ENCODE measurements around the gene VPS37C. TPM values are rescaled to one million over a fixed set of nuclear protein-coding genes. Genes with fewer than 3 reads are reported as not detected.

Gene VPS37C
- total and polyA plus RNA-seq, 2 donors from 2014 or later: 13.9 to 31.8 TPM

DNA sequence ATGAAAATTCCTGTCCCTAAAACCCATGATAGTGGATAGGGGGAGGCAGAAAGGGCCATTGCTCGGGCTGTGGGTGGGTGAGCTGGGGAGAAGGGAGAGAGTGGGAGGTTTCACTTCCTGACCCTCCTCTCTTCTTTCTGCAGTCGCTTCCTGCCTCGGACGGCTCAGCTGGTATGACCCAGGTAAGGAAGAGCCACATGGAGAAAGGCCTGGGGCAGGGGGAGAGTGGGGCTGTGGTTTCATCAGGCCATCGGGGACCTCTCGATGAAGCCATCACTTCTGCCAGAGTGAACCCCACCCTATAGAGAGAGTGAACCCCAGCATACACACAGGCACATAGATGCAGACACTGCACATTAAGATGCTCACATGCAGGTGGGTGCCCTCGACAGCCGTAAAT lies 46.3 kb downstream of the VPS37C start:
- no peaks in the 10 kb centered on the region for H3K4me1 ChIP-seq (ENCODE audit: control insufficient read depth in 2 of 3, insufficient read depth in 2 of 3, low read depth in 1 of 3, low read length in 3 of 3)
- no peaks in the 10 kb centered on the region for H3K27me3 ChIP-seq (ENCODE audit: control insufficient read depth, insufficient read depth, low read length)
- H3K9me3 ChIP-seq (ENCODE audit: control insufficient read depth in 2 of 3, insufficient read depth in 1 of 3, low read length in 3 of 3): no peaks in the 10 kb centered on the region
- DNase-seq (no peak), FAIRE-seq (no peak)
- no peak overlapping the region for H3K9ac ChIP-seq (ENCODE audit: low read length in 3 of 3)
- TF ChIP-seq, protein P1, sequence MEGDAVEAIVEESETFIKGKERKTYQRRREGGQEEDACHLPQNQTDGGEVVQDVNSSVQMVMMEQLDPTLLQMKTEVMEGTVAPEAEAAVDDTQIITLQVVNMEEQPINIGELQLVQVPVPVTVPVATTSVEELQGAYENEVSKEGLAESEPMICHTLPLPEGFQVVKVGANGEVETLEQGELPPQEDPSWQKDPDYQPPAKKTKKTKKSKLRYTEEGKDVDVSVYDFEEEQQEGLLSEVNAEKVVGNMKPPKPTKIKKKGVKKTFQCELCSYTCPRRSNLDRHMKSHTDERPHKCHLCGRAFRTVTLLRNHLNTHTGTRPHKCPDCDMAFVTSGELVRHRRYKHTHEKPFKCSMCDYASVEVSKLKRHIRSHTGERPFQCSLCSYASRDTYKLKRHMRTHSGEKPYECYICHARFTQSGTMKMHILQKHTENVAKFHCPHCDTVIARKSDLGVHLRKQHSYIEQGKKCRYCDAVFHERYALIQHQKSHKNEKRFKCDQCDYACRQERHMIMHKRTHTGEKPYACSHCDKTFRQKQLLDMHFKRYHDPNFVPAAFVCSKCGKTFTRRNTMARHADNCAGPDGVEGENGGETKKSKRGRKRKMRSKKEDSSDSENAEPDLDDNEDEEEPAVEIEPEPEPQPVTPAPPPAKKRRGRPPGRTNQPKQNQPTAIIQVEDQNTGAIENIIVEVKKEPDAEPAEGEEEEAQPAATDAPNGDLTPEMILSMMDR (IDR thresholded peaks at IDR 0.05; ENCODE audit: borderline replicate concordance, extremely low read depth, insufficient read depth): no peak
- no peak overlapping the region for H3K4me3 ChIP-seq (ENCODE audit: low read length in 3 of 3)
- H3K36me3 ChIP-seq (ENCODE audit: control insufficient read depth in 2 of 3, insufficient read depth in 3 of 3, low read length in 3 of 3): no peaks in the 10 kb centered on the region
- no peak overlapping the region for H3K27ac ChIP-seq (ENCODE audit: low read depth in 2 of 2, low read length in 2 of 2)
- intact Hi-C loops (cut with DNase I): no loop called here

DNA sequence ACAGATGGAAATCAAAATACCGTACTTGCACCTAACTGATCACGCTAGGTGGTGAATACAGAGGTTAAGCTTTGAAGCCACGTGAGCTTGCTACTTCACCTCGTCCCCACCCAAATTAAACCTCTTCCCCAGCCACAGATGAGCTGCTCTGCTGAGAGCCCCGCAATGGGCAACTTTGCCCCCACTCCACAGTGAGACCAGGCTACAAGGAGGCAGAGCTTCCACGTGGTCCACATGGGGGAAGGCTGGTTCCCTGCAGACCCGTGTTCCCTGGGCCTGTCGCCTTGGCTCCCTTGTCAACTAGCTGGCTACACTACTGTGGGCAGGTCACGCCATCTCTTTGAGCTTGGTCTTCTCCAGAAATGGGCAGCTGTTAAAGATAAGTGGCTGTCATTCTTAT lies 48.0 kb downstream of the VPS37C start:
- no peaks in the 10 kb centered on the region for H3K9me3 ChIP-seq (ENCODE audit: control insufficient read depth in 2 of 3, insufficient read depth in 1 of 3, low read length in 3 of 3)
- DNase-seq (no peak), FAIRE-seq (no peak)
- TF ChIP-seq, protein P1 (IDR thresholded peaks at IDR 0.05; ENCODE audit: borderline replicate concordance, extremely low read depth, insufficient read depth): no peak
- no peak overlapping the region for H3K4me3 ChIP-seq (ENCODE audit: low read length in 3 of 3)
- no peak overlapping the region for H3K27ac ChIP-seq (ENCODE audit: low read depth in 2 of 2, low read length in 2 of 2)
- H3K36me3 ChIP-seq (ENCODE audit: control insufficient read depth in 2 of 3, insufficient read depth in 3 of 3, low read length in 3 of 3): no peaks in the 10 kb centered on the region
- H3K4me1 ChIP-seq (ENCODE audit: control insufficient read depth in 2 of 3, insufficient read depth in 2 of 3, low read depth in 1 of 3, low read length in 3 of 3): no peaks in the 10 kb centered on the region
- no peaks in the 10 kb centered on the region for H3K27me3 ChIP-seq (ENCODE audit: control insufficient read depth, insufficient read depth, low read length)
- intact Hi-C loops (cut with DNase I): no loop called here
- no peak overlapping the region for H3K9ac ChIP-seq (ENCODE audit: low read length in 3 of 3)

DNA sequence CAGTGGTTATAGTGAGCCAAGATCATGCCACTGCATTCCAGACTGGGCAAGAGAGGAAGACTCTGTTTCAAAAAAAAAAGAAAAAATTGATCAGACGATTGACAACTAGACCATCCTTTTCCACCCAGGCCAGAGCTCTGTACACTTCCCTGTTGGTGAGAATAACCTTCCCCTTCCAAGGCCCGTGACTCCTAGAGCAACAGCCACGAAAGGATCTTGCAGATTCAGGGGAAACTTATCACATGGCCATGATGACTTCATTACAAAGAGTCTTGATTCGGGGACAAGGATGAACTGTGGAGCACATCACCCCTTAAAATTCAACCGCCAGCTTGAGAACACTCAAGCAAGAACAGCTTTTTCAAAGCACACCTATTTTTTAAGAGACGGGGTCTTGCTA lies 48.7 kb downstream of the VPS37C start:
- no peak overlapping the region for H3K9ac ChIP-seq (ENCODE audit: low read length in 3 of 3)
- H3K9me3 ChIP-seq (ENCODE audit: control insufficient read depth in 2 of 3, insufficient read depth in 1 of 3, low read length in 3 of 3): no peaks in the 10 kb centered on the region
- no peaks in the 10 kb centered on the region for H3K4me1 ChIP-seq (ENCODE audit: control insufficient read depth in 2 of 3, insufficient read depth in 2 of 3, low read depth in 1 of 3, low read length in 3 of 3)
- FAIRE-seq (no peak), DNase-seq (no peak)
- no peaks in the 10 kb centered on the region for H3K27me3 ChIP-seq (ENCODE audit: control insufficient read depth, insufficient read depth, low read length)
- intact Hi-C loops (cut with DNase I): no loop called here
- H3K4me3 ChIP-seq (ENCODE audit: low read length in 3 of 3): no peak overlapping the region
- TF ChIP-seq, protein P1 (IDR thresholded peaks at IDR 0.05; ENCODE audit: borderline replicate concordance, extremely low read depth, insufficient read depth): no peak
- H3K36me3 ChIP-seq (ENCODE audit: control insufficient read depth in 2 of 3, insufficient read depth in 3 of 3, low read length in 3 of 3): no peaks in the 10 kb centered on the region
- no peak overlapping the region for H3K27ac ChIP-seq (ENCODE audit: low read depth in 2 of 2, low read length in 2 of 2)

Data from kidney (tissue), 14 donors.